CD4-positive, alpha-beta T cell treated with Interleukin-1 beta for 1 hour (primary cell): ENCODE results near the gene RUBCNL.

Experiments
- DNase-seq, 2 donors: peaks; one replicate each; pipeline ENCODE4 v3.0.0-alpha.2; 2020 to 2022

The RUBCNL gene

GRCh38 chr13:46372938-46373337, 14.1 kb downstream of the RUBCNL start:
- DNase-seq = peak in 1 of 2 donors; percentile 26

GRCh38 chr13:46372071-46372470, 15.0 kb downstream of the RUBCNL start:
- no peak for DNase-seq

GRCh38 chr13:46369506-46370277, 17.4 kb downstream of the RUBCNL start:
- no peak for DNase-seq

- DNase-seq = no peak
Observed at GRCh38 chr13:46367617-46368327, 19.3 kb downstream of the RUBCNL start.

GRCh38 chr13:46361276-46361934, 25.6 kb downstream of the RUBCNL start:
- DNase-seq = no peak

- DNase-seq = no peak
Observed at GRCh38 chr13:46360604-46361003, 26.4 kb downstream of the RUBCNL start.

GRCh38 chr13:46359714-46360113, 27.3 kb downstream of the RUBCNL start:
- DNase-seq = no peak

GRCh38 chr13:46355901-46356590, 31.0 kb downstream of the RUBCNL start:
- DNase-seq = no peak

GRCh38 chr13:46355088-46355468, 32.0 kb downstream of the RUBCNL start:
- DNase-seq = no peak

GRCh38 chr13:46354156-46355087, 32.6 kb downstream of the RUBCNL start:
- peak; percentile 14 to 33 for DNase-seq

GRCh38 chr13:46352805-46353204, 34.2 kb downstream of the RUBCNL start:
- peak in 1 of 2 donors; percentile 34 for DNase-seq

GRCh38 chr13:46350003-46350402, 37.0 kb downstream of the RUBCNL start:
- no peak for DNase-seq

GRCh38 chr13:46348961-46349360, 38.1 kb downstream of the RUBCNL start:
- no peak for DNase-seq

- no peak for DNase-seq
Observed at GRCh38 chr13:46347277-46347676, 39.8 kb downstream of the RUBCNL start.

GRCh38 chr13:46345866-46346265, 41.2 kb downstream of the RUBCNL start:
- no peak for DNase-seq

- DNase-seq = no peak
Observed at GRCh38 chr13:46345398-46345797, 41.7 kb downstream of the RUBCNL start.

GRCh38 chr13:46343279-46343994, 43.6 kb downstream of the RUBCNL start:
- DNase-seq = no peak

- no peak for DNase-seq
Observed at GRCh38 chr13:46342538-46342937, 44.5 kb downstream of the RUBCNL start.

GRCh38 chr13:46341112-46341711, 45.8 kb downstream of the RUBCNL start:
- DNase-seq = peak in 1 of 2 donors; percentile 64

- DNase-seq = no peak
Observed at GRCh38 chr13:46340631-46341111, 46.4 kb downstream of the RUBCNL start.

GRCh38 chr13:46340011-46340410, 47.0 kb downstream of the RUBCNL start:
- DNase-seq = no peak
